ENCODE data around the gene CHKB.

The CHKB gene

GRCh38 chr22:50570861-50571260, 11.8 kb downstream of the CHKB start:
- TF ChIP-seq CTCF (IDR thresholded peaks at IDR 0.05), result no peak

- no peak for TF ChIP-seq CTCF (IDR thresholded peaks at IDR 0.05)
Observed at GRCh38 chr22:50569896-50570535, 12.6 kb downstream of the CHKB start.

DNA sequence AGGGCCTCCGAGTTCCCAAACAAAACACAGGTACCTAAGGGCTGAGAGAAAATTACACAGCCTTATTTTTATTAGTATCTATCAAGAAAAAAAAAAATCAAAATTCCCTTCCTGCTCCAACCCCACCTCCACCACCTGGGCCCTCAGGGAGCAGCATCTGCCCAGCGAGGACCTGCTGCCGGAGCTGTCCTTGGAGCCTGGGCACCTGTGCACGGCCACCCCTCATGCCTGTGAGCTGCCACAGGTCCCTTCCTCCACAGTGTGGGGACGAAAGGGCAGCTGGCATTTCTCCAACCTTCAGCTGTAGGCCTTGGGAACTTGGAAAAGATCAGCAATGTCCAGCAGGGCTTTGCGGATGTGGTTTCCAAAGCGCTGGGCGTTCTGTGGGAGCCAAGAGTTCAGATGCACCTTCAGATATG, 13.6 kb downstream of the CHKB start:
- no peak for TF ChIP-seq CTCF (IDR thresholded peaks at IDR 0.05)

DNA sequence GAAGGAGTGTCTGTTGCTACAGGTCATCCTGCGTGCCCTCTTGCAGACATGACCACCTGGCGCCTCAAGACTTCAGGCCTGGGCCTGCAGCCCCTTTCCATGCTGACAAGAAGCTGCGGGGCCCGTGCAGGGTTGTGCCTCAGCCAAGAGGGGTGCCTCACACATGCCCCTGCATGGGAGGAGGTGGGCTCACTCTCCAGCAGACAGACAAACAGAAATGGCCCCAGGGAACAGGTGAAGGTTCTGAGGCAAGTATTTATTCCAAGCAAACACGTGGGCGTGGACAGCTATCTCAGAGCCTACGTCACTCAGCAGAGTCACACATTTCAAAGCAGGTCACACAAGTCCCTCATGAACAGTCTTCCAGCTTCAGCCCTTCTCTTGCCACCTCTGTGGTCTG, 14.0 kb downstream of the CHKB start:
- TF ChIP-seq CTCF (IDR thresholded peaks at IDR 0.05), result no peak

DNA sequence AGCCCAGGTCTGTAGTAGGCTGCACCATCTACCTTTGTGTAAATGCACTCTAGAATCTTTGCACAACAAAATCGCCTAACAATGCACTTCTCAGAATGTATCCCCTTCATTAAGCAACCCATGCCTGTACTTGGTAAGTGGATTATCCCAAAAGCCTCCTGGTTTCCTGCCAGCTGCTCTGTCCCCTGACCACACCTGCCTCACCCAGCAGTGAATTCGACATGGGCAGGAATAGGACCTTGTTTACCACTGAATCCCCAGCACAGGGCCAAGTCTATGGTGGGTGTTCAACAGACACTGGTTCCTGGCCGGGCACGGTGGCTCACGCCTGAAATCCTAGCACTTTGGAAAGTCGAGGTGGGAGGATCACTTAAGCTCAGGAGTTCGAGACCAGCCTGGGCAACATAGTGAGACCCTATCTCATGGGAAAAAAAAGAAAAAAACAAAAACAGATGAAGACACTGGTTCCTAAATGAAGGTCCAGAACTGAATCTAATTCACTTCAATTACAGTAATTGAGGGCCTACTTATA, 14.9 kb downstream of the CHKB start:
- TF ChIP-seq CTCF (IDR thresholded peaks at IDR 0.05), result no peak

GRCh38 chr22:50564289-50564688, 18.4 kb downstream of the CHKB start:
- no peak for TF ChIP-seq CTCF (IDR thresholded peaks at IDR 0.05)

- TF ChIP-seq CTCF (IDR thresholded peaks at IDR 0.05), result no peak
Observed at GRCh38 chr22:50563413-50564160, 19.1 kb downstream of the CHKB start.

Measured in LNCAP (cell line).